Vagina (tissue), 2 donors: ENCODE results near the gene TRDMT1. TPM values are rescaled to one million over a fixed set of nuclear protein-coding genes. Genes with fewer than 3 reads are reported as not detected.

Source experiments
- DNase-seq, 2 donors: peaks; one replicate each; pipeline ENCODE4 v3.0.0-alpha.2; 2017; ENCODE audit errors: extremely low spot score in 2 of 2
- H3K27ac ChIP-seq: fragments of 200-600 bp; sonication (generic); one replicate; pipeline ENCODE4 v1.5.1; 2019
- H3K27me3 ChIP-seq: fragments of 200-600 bp; sonication (generic); one replicate; pipeline ENCODE4 v1.5.1; 2019
- H3K36me3 ChIP-seq, 2 donors: fragments of 200-600 bp; sonication (generic); one replicate each; pipeline ENCODE4 v1.5.1; 2017 to 2019
- H3K4me1 ChIP-seq: fragments of 200-600 bp; sonication (generic); one replicate; pipeline ENCODE4 v1.5.1; 2019
- H3K4me3 ChIP-seq, 2 donors: fragments of 200-600 bp; sonication (generic); 1 replicate in 1 of 2; 2 replicates in 1 of 2; pipeline ENCODE4 v1.5.1; 2016 to 2019
- H3K9me3 ChIP-seq: fragments of 200-600 bp; sonication (generic); one replicate; pipeline ENCODE4 v1.5.1; 2019
- POLR2A ChIP-seq, 2 donors: fragments of 450-650 bp; IDR thresholded peaks; one replicate each; pipeline ENCODE4 v1.6.1; 2017; ENCODE audit warnings: antibody characterized with exemption in 2 of 2, mild to moderate bottlenecking in 2 of 2, moderate library complexity in 2 of 2
- POLR2AphosphoS5 ChIP-seq, 2 donors: sonication (generic); formaldehyde crosslinking; IDR thresholded peaks; one replicate each; pipeline ENCODE4 v1.9.0; 2017; ENCODE audit warnings: antibody characterized with exemption in 2 of 2, mild to moderate bottlenecking in 2 of 2, low read depth in 1 of 2; ENCODE audit not compliant: insufficient read depth in 1 of 2
- intact Hi-C: fragments of 100-400 bp; cut with DNase I; formaldehyde crosslinking; loops from one replicate; pipeline ENCODE4 v1.15.1; 2023
- total RNA-seq: library from RNA; depleted of rRNA; stranded (reverse); fragments of >200 nt; gene quantifications from one replicate; pipeline ENCODE4 v1.2.3, GENCODE V29; 2016
- TF ChIP-seq, protein P1 (sequence below), 3 experiments: fragments of 450-650 bp in 2 of 3; fragments of 200-600 bp in 1 of 3; sonication (generic) in 1 of 3; IDR thresholded peaks; one replicate each; pipeline ENCODE4 v1.5.1; 2017 to 2019; ENCODE audit warnings: antibody characterized with exemption in 3 of 3, mild to moderate bottlenecking in 2 of 3, moderate library complexity in 2 of 3

The TRDMT1 gene
- total RNA-seq, 1 donor from 2014 or later, result 6.1 TPM

DNA sequence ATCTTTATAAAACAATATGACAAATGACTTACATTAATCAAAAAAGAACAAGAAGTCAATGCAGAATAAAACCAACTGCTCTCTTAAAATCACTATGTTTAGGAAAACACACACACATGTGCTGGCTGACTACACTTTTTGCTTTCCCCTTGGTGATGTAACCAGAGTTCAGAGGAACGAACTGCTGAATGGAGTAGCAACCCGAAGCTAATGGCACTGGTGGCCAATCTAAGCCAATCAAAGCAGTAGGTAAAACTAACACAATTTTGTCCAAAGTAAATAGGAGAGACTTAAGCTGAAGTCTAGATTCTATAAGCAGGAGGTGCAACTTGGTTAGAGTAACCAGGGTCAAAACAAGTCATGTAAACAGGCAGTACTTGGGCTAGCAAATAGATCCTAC is 38.6 kb downstream of the TRDMT1 start:
- intact Hi-C loops, result no loop called here
- H3K9me3 ChIP-seq, result no peaks in the 10 kb centered on the region
- H3K36me3 ChIP-seq, result no peaks in the 10 kb centered on the region
- H3K27me3 ChIP-seq, result no peaks in the 10 kb centered on the region
- DNase-seq, result no peak
- H3K4me1 ChIP-seq, result no peaks in the 10 kb centered on the region
- H3K4me3 ChIP-seq, result no peak overlapping the region
- no peak for TF ChIP-seq POLR2AphosphoS5 (IDR thresholded peaks at IDR 0.05; ENCODE audit: insufficient read depth in 1 of 2, low read depth in 1 of 2)
- TF ChIP-seq, protein P1, sequence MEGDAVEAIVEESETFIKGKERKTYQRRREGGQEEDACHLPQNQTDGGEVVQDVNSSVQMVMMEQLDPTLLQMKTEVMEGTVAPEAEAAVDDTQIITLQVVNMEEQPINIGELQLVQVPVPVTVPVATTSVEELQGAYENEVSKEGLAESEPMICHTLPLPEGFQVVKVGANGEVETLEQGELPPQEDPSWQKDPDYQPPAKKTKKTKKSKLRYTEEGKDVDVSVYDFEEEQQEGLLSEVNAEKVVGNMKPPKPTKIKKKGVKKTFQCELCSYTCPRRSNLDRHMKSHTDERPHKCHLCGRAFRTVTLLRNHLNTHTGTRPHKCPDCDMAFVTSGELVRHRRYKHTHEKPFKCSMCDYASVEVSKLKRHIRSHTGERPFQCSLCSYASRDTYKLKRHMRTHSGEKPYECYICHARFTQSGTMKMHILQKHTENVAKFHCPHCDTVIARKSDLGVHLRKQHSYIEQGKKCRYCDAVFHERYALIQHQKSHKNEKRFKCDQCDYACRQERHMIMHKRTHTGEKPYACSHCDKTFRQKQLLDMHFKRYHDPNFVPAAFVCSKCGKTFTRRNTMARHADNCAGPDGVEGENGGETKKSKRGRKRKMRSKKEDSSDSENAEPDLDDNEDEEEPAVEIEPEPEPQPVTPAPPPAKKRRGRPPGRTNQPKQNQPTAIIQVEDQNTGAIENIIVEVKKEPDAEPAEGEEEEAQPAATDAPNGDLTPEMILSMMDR (IDR thresholded peaks at IDR 0.05), result no peak
- TF ChIP-seq POLR2A (IDR thresholded peaks at IDR 0.05), result no peak
- no peak overlapping the region for H3K27ac ChIP-seq

DNA sequence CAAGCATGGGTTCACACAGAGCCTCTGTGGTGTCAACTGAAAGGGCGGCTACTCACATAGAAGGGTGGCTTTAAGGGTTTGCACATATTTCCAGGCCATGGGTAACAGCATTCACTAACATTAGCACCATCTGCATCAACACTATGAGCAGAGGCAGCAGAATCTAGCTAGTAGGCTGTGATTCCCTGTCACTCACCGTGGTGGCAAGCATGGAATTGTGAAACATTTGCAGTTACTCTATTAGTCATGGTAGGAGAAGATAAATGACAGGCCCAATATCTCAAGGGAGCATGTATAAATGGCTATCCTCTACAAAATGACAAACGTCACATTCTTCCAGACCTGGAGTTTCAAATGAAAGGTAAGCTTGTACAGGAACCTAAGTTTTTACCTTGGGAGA is 39.7 kb downstream of the TRDMT1 start:
- DNase-seq, result no peak
- Histone ChIP-seq H3K4me1 (no peaks in the 10 kb centered on the region), H3K27me3 (no peaks in the 10 kb centered on the region), H3K4me3 (no peak overlapping the region), H3K27ac (no peak overlapping the region), H3K9me3 (no peaks in the 10 kb centered on the region), H3K36me3 (no peaks in the 10 kb centered on the region)
- intact Hi-C loops, result no loop called here
- TF ChIP-seq POLR2AphosphoS5 (IDR thresholded peaks at IDR 0.05; ENCODE audit: insufficient read depth in 1 of 2, low read depth in 1 of 2) (no peak), POLR2A (IDR thresholded peaks at IDR 0.05) (no peak)
- TF ChIP-seq, protein P1 (IDR thresholded peaks at IDR 0.05), result no peak

DNA sequence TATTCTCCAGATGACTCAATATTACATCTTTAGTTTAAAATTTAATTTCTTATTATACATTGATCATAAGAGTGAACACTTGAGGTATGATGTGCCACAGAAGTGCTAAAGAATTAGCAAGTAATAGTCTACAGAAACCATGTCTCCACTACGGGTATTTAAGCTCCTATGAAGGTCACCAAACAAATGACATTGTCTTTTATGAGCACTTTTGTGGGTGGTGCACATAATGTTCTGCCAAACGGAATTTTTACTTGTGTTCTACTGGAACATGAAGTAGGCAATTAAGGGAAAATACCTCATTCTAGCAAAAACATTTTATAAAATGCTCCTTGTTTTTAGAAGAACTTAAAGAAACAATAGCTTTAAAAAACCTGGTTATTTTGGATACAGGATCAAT is 44.4 kb downstream of the TRDMT1 start:
- intact Hi-C loops, result no loop called here
- TF ChIP-seq, protein P1 (IDR thresholded peaks at IDR 0.05), result no peak
- TF ChIP-seq POLR2A (IDR thresholded peaks at IDR 0.05), result no peak
- no peak for TF ChIP-seq POLR2AphosphoS5 (IDR thresholded peaks at IDR 0.05; ENCODE audit: insufficient read depth in 1 of 2, low read depth in 1 of 2)

DNA sequence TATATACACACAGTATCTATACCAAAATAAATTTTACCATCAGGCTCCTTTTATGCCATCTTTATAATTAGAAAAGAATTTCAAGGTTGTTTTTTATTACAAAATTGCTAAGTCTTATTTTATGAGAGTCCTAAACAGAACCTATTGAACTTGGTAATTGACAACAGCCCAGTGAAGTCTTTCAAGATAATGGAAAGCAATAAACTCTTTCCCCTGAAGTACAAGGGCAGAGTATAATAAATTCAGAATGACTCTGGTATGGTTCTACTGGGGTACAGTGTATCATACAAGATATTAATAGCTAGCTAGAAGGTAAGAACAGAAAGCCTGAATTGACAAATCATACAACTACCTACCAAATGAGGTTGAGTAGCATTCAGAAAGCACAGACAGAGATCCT is 45.6 kb downstream of the TRDMT1 start:
- intact Hi-C loops, result no loop called here
- H3K27ac ChIP-seq, result no peak overlapping the region

More for the DNA sequence above, 44.4 kb downstream of the TRDMT1 start:
- Histone ChIP-seq H3K36me3 (no peaks in the 10 kb centered on the region), H3K27me3 (no peaks in the 10 kb centered on the region), H3K4me1 (no peaks in the 10 kb centered on the region), H3K4me3 (no peak overlapping the region), H3K27ac (no peak overlapping the region), H3K9me3 (no peaks in the 10 kb centered on the region)
- no peak for DNase-seq

DNA sequence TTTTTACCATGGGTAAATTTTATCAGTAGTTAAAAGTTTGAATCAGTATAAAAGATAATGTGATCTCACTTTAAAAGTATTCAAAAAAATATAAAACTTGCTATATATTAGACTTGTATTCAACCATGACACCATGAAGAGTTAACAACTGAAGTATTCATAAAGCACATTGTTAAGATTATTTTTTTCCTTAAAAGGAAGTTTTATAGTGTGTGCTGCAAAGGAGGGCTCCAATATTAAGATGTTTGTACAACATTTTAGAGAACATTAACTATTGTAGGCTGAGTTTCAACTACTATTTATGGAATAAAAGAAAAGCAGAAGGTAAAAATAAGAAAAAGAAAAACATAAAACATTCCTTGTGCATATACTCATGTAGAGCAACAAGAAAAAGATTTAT is 47.4 kb downstream of the TRDMT1 start:
- H3K9me3 ChIP-seq, result no peaks in the 10 kb centered on the region
- no peak for DNase-seq
- H3K4me1 ChIP-seq, result no peaks in the 10 kb centered on the region
- intact Hi-C loops, result no loop called here
- H3K27me3 ChIP-seq, result no peaks in the 10 kb centered on the region
- H3K4me3 ChIP-seq, result no peak overlapping the region
- no peak for TF ChIP-seq POLR2AphosphoS5 (IDR thresholded peaks at IDR 0.05; ENCODE audit: insufficient read depth in 1 of 2, low read depth in 1 of 2)
- TF ChIP-seq, protein P1 (IDR thresholded peaks at IDR 0.05), result no peak
- no peak for TF ChIP-seq POLR2A (IDR thresholded peaks at IDR 0.05)
- no peaks in the 10 kb centered on the region for H3K36me3 ChIP-seq
- H3K27ac ChIP-seq, result no peak overlapping the region

More for the DNA sequence above, 45.6 kb downstream of the TRDMT1 start:
- TF ChIP-seq, protein P1 (IDR thresholded peaks at IDR 0.05), result no peak
- TF ChIP-seq POLR2A (IDR thresholded peaks at IDR 0.05), result no peak
- no peak for TF ChIP-seq POLR2AphosphoS5 (IDR thresholded peaks at IDR 0.05; ENCODE audit: insufficient read depth in 1 of 2, low read depth in 1 of 2)
- H3K27me3 ChIP-seq, result no peaks in the 10 kb centered on the region
- no peaks in the 10 kb centered on the region for H3K4me1 ChIP-seq
- no peak overlapping the region for H3K4me3 ChIP-seq
- no peaks in the 10 kb centered on the region for H3K9me3 ChIP-seq
- no peak for DNase-seq
- no peaks in the 10 kb centered on the region for H3K36me3 ChIP-seq
